ENCODE results near the gene AHR.

The AHR gene

DNA sequence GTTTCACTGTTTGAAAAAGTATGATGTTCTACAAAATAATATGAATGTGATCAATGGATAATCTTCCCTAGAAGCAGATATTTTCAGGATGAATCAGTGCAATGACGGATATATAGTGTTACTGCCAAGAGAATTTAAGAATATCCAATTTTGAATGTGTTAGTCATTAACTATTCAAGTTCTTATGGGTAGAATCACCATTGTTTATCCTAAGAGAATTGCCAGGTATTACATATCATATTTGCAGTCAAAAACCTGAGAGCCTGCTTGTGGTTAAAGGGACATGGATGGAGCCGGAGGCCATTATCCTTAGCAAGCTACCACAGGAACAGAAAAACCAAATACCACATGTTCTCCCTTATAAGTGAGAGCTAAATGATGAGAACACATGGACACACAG lies 26.9 kb downstream of the AHR start:
- no peaks in the 10 kb centered on the region for H3K9me3 ChIP-seq (ENCODE audit: control insufficient read depth, insufficient read depth, low read length)
- peaks cover 20% of the 10 kb centered on the region for H3K36me3 ChIP-seq (ENCODE audit: control insufficient read depth, low read length)
- no peak overlapping the region for H3K4me2 ChIP-seq (ENCODE audit: low read length)
- no peaks in the 10 kb centered on the region for H4K20me1 ChIP-seq (ENCODE audit: control insufficient read depth, insufficient read depth, low read depth, low read length)
- H3K4me3 ChIP-seq (ENCODE audit: low read length): no peak overlapping the region
- H3K27ac ChIP-seq (ENCODE audit: low read depth, low read length): no peak overlapping the region
- H3F3A ChIP-seq (ENCODE audit: control insufficient read depth, insufficient read depth): no peaks in the 10 kb centered on the region
- no peaks in the 10 kb centered on the region for H3K79me2 ChIP-seq (ENCODE audit: control insufficient read depth, low read length)
- no peaks in the 10 kb centered on the region for H3K9me2 ChIP-seq (replicated peaks; ENCODE audit: control insufficient read depth, low read length)
- no peaks in the 10 kb centered on the region; the same call in 1 of the 2 replicates for H3K4me1 ChIP-seq (ENCODE audit: control insufficient read depth, low read length)
- no peak for TF ChIP-seq EZH2phosphoT487 (IDR thresholded peaks at IDR 0.05; ENCODE audit: borderline replicate concordance, low read length)
- TF ChIP-seq, protein P1, sequence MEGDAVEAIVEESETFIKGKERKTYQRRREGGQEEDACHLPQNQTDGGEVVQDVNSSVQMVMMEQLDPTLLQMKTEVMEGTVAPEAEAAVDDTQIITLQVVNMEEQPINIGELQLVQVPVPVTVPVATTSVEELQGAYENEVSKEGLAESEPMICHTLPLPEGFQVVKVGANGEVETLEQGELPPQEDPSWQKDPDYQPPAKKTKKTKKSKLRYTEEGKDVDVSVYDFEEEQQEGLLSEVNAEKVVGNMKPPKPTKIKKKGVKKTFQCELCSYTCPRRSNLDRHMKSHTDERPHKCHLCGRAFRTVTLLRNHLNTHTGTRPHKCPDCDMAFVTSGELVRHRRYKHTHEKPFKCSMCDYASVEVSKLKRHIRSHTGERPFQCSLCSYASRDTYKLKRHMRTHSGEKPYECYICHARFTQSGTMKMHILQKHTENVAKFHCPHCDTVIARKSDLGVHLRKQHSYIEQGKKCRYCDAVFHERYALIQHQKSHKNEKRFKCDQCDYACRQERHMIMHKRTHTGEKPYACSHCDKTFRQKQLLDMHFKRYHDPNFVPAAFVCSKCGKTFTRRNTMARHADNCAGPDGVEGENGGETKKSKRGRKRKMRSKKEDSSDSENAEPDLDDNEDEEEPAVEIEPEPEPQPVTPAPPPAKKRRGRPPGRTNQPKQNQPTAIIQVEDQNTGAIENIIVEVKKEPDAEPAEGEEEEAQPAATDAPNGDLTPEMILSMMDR (IDR thresholded peaks at IDR 0.05; ENCODE audit: low read depth, low read length, poor library complexity, severe bottlenecking): no peak
- no peaks in the 10 kb centered on the region for H3K27me3 ChIP-seq (ENCODE audit: control insufficient read depth, low read length)

DNA sequence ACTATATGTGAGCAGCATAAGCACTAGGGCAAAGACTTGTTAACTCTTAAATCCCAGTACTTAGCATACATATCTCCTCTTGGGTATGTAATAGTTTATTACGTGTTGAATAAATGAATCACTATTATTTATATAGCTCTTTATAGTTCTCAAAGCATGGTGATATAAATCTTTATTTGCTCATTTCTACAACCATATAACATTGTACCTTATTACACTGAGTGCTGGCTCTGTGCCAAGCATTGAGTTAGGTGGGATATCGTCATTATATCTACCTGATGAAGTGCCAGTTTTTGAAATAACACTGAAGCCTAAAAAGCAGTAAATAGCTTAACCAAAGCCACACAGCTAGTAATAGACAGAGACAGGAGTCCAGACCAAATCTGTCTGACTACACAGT lies 27.9 kb downstream of the AHR start:
- no peaks in the 10 kb centered on the region for H3K27me3 ChIP-seq (ENCODE audit: control insufficient read depth, low read length)
- H3K27ac ChIP-seq (ENCODE audit: low read depth, low read length): no peak overlapping the region
- no peaks in the 10 kb centered on the region for H3K4me1 ChIP-seq (ENCODE audit: control insufficient read depth, low read length)
- no peaks in the 10 kb centered on the region for H3K79me2 ChIP-seq (ENCODE audit: control insufficient read depth, low read length)
- no peaks in the 10 kb centered on the region for H3F3A ChIP-seq (ENCODE audit: control insufficient read depth, insufficient read depth)
- H3K4me2 ChIP-seq (ENCODE audit: low read length): no peak overlapping the region
- H3K4me3 ChIP-seq (ENCODE audit: low read length): no peak overlapping the region
- H3K36me3 ChIP-seq (ENCODE audit: control insufficient read depth, low read length): peaks cover 30% of the 10 kb centered on the region
- no peaks in the 10 kb centered on the region for H3K9me2 ChIP-seq (replicated peaks; ENCODE audit: control insufficient read depth, low read length)
- H3K9me3 ChIP-seq (ENCODE audit: control insufficient read depth, insufficient read depth, low read length): no peaks in the 10 kb centered on the region
- H4K20me1 ChIP-seq (ENCODE audit: control insufficient read depth, insufficient read depth, low read depth, low read length): no peaks in the 10 kb centered on the region
- TF ChIP-seq, protein P1 (IDR thresholded peaks at IDR 0.05; ENCODE audit: low read depth, low read length, poor library complexity, severe bottlenecking): no peak
- no peak for TF ChIP-seq EZH2phosphoT487 (IDR thresholded peaks at IDR 0.05; ENCODE audit: borderline replicate concordance, low read length)

DNA sequence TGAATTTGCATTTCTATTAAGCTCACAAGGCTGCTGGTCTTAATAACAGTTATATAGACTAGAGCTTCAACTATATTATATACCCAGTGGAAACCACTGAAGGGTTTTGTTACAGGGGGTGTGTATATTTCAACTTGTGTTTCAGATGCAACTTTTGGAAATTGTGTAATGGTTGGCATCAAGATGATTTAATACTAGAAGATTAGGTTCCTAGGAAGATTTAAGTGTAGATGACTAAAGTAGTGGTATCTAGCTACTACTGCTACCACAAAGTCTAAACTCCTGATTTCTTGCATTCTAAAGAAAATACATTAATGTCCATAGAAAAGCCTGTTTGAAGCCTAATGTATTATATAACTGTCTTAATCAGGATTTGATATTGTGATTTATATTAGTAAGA lies 30.2 kb downstream of the AHR start:
- Histone ChIP-seq H3K27me3 (ENCODE audit: control insufficient read depth, low read length) (no peaks in the 10 kb centered on the region), H3F3A (ENCODE audit: control insufficient read depth, insufficient read depth) (no peaks in the 10 kb centered on the region), H3K4me2 (ENCODE audit: low read length) (no peak overlapping the region), H3K4me3 (ENCODE audit: low read length) (no peak overlapping the region), H3K9me2 (replicated peaks; ENCODE audit: control insufficient read depth, low read length) (no peaks in the 10 kb centered on the region), H4K20me1 (ENCODE audit: control insufficient read depth, insufficient read depth, low read depth, low read length) (no peaks in the 10 kb centered on the region), H3K4me1 (ENCODE audit: control insufficient read depth, low read length) (no peaks in the 10 kb centered on the region), H3K27ac (ENCODE audit: low read depth, low read length) (no peak overlapping the region), H3K79me2 (ENCODE audit: control insufficient read depth, low read length) (no peaks in the 10 kb centered on the region), H3K36me3 (ENCODE audit: control insufficient read depth, low read length) (peaks cover 39% of the 10 kb centered on the region), H3K9me3 (ENCODE audit: control insufficient read depth, insufficient read depth, low read length) (no peaks in the 10 kb centered on the region)
- TF ChIP-seq, protein P1 (IDR thresholded peaks at IDR 0.05; ENCODE audit: low read depth, low read length, poor library complexity, severe bottlenecking): no peak
- no peak for TF ChIP-seq EZH2phosphoT487 (IDR thresholded peaks at IDR 0.05; ENCODE audit: borderline replicate concordance, low read length)

DNA sequence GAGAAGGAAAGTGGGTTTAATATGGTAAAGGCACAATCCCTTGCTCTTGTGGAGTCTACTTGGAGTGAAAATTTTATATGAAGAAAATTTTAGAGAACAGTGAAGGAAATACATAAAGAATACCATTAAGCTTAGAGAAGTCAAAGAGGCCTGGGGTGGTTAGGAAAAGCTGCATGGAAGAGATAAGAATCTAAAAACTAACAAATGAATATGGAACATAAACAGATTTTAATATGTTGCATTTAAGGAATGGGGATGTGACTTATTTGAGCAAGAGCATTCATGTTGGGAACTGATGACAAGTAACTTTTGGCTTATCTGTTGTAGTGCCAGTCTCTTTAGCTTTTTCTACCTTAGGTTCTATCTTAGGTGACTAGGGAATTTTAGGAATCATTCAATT lies 31.0 kb downstream of the AHR start:
- TF ChIP-seq EZH2phosphoT487 (IDR thresholded peaks at IDR 0.05; ENCODE audit: borderline replicate concordance, low read length): no peak
- TF ChIP-seq, protein P1 (IDR thresholded peaks at IDR 0.05; ENCODE audit: low read depth, low read length, poor library complexity, severe bottlenecking): no peak
- peaks cover 46% of the 10 kb centered on the region for H3K36me3 ChIP-seq (ENCODE audit: control insufficient read depth, low read length)
- no peaks in the 10 kb centered on the region for H3K79me2 ChIP-seq (ENCODE audit: control insufficient read depth, low read length)

More for the DNA sequence above, 31.0 kb downstream of the AHR start:
- Histone ChIP-seq H3K27ac (ENCODE audit: low read depth, low read length) (no peak overlapping the region), H3K4me3 (ENCODE audit: low read length) (no peak overlapping the region), H3K4me2 (ENCODE audit: low read length) (no peak overlapping the region), H3K9me3 (ENCODE audit: control insufficient read depth, insufficient read depth, low read length) (no peaks in the 10 kb centered on the region), H4K20me1 (ENCODE audit: control insufficient read depth, insufficient read depth, low read depth, low read length) (no peaks in the 10 kb centered on the region), H3K4me1 (ENCODE audit: control insufficient read depth, low read length) (no peaks in the 10 kb centered on the region), H3F3A (ENCODE audit: control insufficient read depth, insufficient read depth) (no peaks in the 10 kb centered on the region), H3K9me2 (replicated peaks; ENCODE audit: control insufficient read depth, low read length) (no peaks in the 10 kb centered on the region), H3K27me3 (ENCODE audit: control insufficient read depth, low read length) (no peaks in the 10 kb centered on the region)
